ENCODE data around the gene VCPKMT. TPM values are rescaled to one million over a fixed set of nuclear protein-coding genes. Genes with fewer than 3 reads are reported as not detected.

Gene VCPKMT
- total and polyA plus RNA-seq, 9 of the 15 experiments (the other 6 are each of a cell fraction or from before 2014, with no cell fraction given): 2.7 to 7.8 (median 6.3) TPM

- TF ChIP-seq CLOCK (CRISPR knock-in tag; IDR thresholded peaks at IDR 0.05; ENCODE audit: borderline replicate concordance) (no peak), BCL6 (CRISPR knock-in tag; IDR thresholded peaks at IDR 0.05) (no peak), SRSF3 (IDR thresholded peaks at IDR 0.05; ENCODE audit: insufficient read depth, low read length) (no peak), MCM2 (IDR thresholded peaks at IDR 0.05; ENCODE audit: low read depth) (no peak), NCOA1 (IDR thresholded peaks at IDR 0.05; ENCODE audit: low read depth) (no peak), HDAC6 (IDR thresholded peaks at IDR 0.05; ENCODE audit: low read depth, low read length) (no peak), ZNF197 (CRISPR knock-in tag; IDR thresholded peaks at IDR 0.05; ENCODE audit: low read depth) (no peak), ESRRA (IDR thresholded peaks at IDR 0.05; ENCODE audit: borderline replicate concordance, low read depth) (no peak)
- H3K9ac ChIP-seq (ENCODE audit: insufficient read depth in 1 of 2, low read depth in 2 of 2, low read length in 2 of 2): no peak overlapping the region
- no peak overlapping the region for H3K27ac ChIP-seq (ENCODE audit: extremely low read depth, low read depth, low read length)
- no peaks in the 10 kb centered on the region for H3K79me2 ChIP-seq (ENCODE audit: control insufficient read depth, insufficient read depth, low read length)
- in situ Hi-C loops (cut with MboI) (loop anchor here (5.0 to 25.0 kb wide), 2 partner anchors 241 to 466 kb away; partner anchors contain the start of gene DNAAF2), intact Hi-C loops (cut with micrococcal nuclease) (loop anchor here (2.0 kb wide), 1 partner anchor 65 kb away; no protein-coding TSS in a partner anchor)
- FAIRE-seq: no peak
- H2AFZ ChIP-seq (ENCODE audit: low read depth, low read length): no peak overlapping the region
- no peak for DNase-seq (ENCODE audit: extremely low read depth in 1 of 4, low spot score in 3 of 4)
- no peaks in the 10 kb centered on the region for H3K9me1 ChIP-seq (ENCODE audit: control insufficient read depth, insufficient read depth, low read length)
- ChIA-PET CTCF (ENCODE audit: low intra/inter-chr PET ratio) (interaction anchor here (2.8 kb wide), 1 partner anchor 239 kb away, joined by 17 read pairs; no protein-coding TSS in a partner anchor), POLR2A (interaction anchor here (0.6 to 4.0 kb wide), 3 partner anchors 8 to 241 kb away, joined by 3 to 12 read pairs (median 3); no protein-coding TSS in a partner anchor)
- no peak overlapping the region for H3K4me3 ChIP-seq
- no peak overlapping the region for H3K4me2 ChIP-seq (ENCODE audit: insufficient read depth, low read length)
- H3K9me3 ChIP-seq (replicated peaks; ENCODE audit: control insufficient read depth, insufficient read depth, low read depth, low read length): no peaks in the 10 kb centered on the region
- no peaks in the 10 kb centered on the region; a peak in 1 of 5 replicates for H3K4me1 ChIP-seq (replicated peaks in 1 of 2; ENCODE audit: control insufficient read depth in 2 of 2, insufficient read depth in 2 of 2, low read length in 2 of 2)
- WGBS (ENCODE audit: insufficient coverage, low coverage, missing lambda C conversion rate): 83% methylated on average over 6 of the region's 6 CpGs
- no peaks in the 10 kb centered on the region for H3K27me3 ChIP-seq (ENCODE audit: control insufficient read depth in 2 of 2, insufficient read depth in 2 of 2, low read length in 2 of 2)
- ATAC-seq: no peak
- peaks cover 7% of the 10 kb centered on the region; the same call in 1 of the 3 replicates for H3K36me3 ChIP-seq (ENCODE audit: control insufficient read depth, insufficient read depth, low read length)
- no peaks in the 10 kb centered on the region for H4K20me1 ChIP-seq (replicated peaks; ENCODE audit: control insufficient read depth, insufficient read depth, low read length)
- no TSS peak for BruUV-seq (replicated peaks)
Observed at GRCh38 chr14:50103558-50103957, 12.8 kb downstream of the VCPKMT start.

Measured in K562 (cell line).